HFFc6 (cell line): ENCODE measurements around the gene APOC3. TPM values are rescaled to one million over a fixed set of nuclear protein-coding genes. Genes with fewer than 3 reads are reported as not detected.
A peak's percentile ranks its signal among the peaks of the same experiment; 100 is the strongest.

Experiments used
- DNase-seq: peaks from one replicate; pipeline ENCODE4 v3.0.0-alpha.2; 2018
- H3K27ac Mint-ChIP-seq: 2 replicates; pipeline ENCODE4 v1.8.0; 2020; ENCODE audit warnings: mild to moderate bottlenecking, mixed read lengths
- H3K27me3 Mint-ChIP-seq: 2 replicates; pipeline ENCODE4 v1.8.0; 2021; ENCODE audit warnings: mild to moderate bottlenecking, moderate library complexity, mixed read lengths; ENCODE audit not compliant: insufficient read depth
- H3K36me3 Mint-ChIP-seq: 2 replicates; pipeline ENCODE4 v1.8.0; 2021; ENCODE audit warnings: low read depth, mixed read lengths
- H3K4me1 Mint-ChIP-seq: 2 replicates; pipeline ENCODE4 v1.8.0; 2020; ENCODE audit warnings: low read depth, mixed read lengths
- H3K4me3 Mint-ChIP-seq: 2 replicates; pipeline ENCODE4 v1.8.0; 2020; ENCODE audit warnings: mild to moderate bottlenecking, moderate library complexity, mixed read lengths
- H3K9me3 Mint-ChIP-seq: 2 replicates; pipeline ENCODE4 v1.8.0; 2020; ENCODE audit warnings: mild to moderate bottlenecking, mixed read lengths
- CTCF ChIP-seq: fragments of 200-600 bp; sonication (generic); IDR thresholded peaks from 2 replicates; pipeline ENCODE4 v1.5.0; 2021; ENCODE audit warnings: antibody characterized with exemption, mild to moderate bottlenecking
- total RNA-seq, 6 experiments: library from RNA; stranded (reverse); fragmentation: NEBNext Ultra II Directional; extraction: Animal tissue kit (Norgen Biotek cat#: 25700); gene quantifications; 2 replicates in 1 of 6; 3 replicates in 5 of 6; pipeline ENCODE4 v1.2.3, GENCODE V29; 2021

Gene APOC3
- total RNA-seq, 6 experiments from 2014 or later, result not detected

- Mint-ChIP-seq H3K9me3 (no peaks in the 10 kb centered on the region), H3K4me1 (peaks cover 42% of the 10 kb centered on the region), H3K4me3 (no peak within 1 kb of the TSS; the same call in 1 of the 2 replicates), H3K27me3 (peaks cover 1% of the 10 kb centered on the region; the same call in 1 of the 2 replicates), H3K36me3 (peaks cover 6% of the 10 kb centered on the region), H3K27ac (no peak within 1 kb of the TSS)
- TF ChIP-seq CTCF, result no peak
- no peak for DNase-seq
Observed at GRCh38 chr11:116791813-116792143, 37.9 kb upstream of the APOC3 start, which contains the start of gene APOA5. Gene APOA5 (minus strand): TSS chr11:116791879. CDS start chr11:116791860, 19 bp downstream.

- no peak for DNase-seq
- Mint-ChIP-seq H3K27ac (no peak overlapping the region), H3K4me3 (no peak overlapping the region), H3K27me3 (peaks cover 1% of the 10 kb centered on the region), H3K36me3 (peaks cover under 1% of the 10 kb centered on the region), H3K9me3 (no peaks in the 10 kb centered on the region), H3K4me1 (peaks cover 37% of the 10 kb centered on the region)
- TF ChIP-seq CTCF, result no peak
Observed at GRCh38 chr11:116792144-116792868, 37.4 kb upstream of the APOC3 start.

GRCh38 chr11:116792869-116793771, 36.6 kb upstream of the APOC3 start:
- Mint-ChIP-seq H3K27ac (peak overlapping the region; percentile 45), H3K4me1 (peaks cover 36% of the 10 kb centered on the region), H3K36me3 (no peaks in the 10 kb centered on the region), H3K4me3 (no peak overlapping the region), H3K27me3 (peaks cover 1% of the 10 kb centered on the region), H3K9me3 (no peaks in the 10 kb centered on the region)
- DNase-seq, result peak; percentile 79
- no peak for TF ChIP-seq CTCF

- H3K27me3 Mint-ChIP-seq, result peaks cover 1% of the 10 kb centered on the region
- no peaks in the 10 kb centered on the region for H3K9me3 Mint-ChIP-seq
- H3K4me1 Mint-ChIP-seq, result peaks cover 30% of the 10 kb centered on the region
- TF ChIP-seq CTCF, result no peak
- peak overlapping the region; percentile 45 for H3K27ac Mint-ChIP-seq
- no peak overlapping the region for H3K4me3 Mint-ChIP-seq
- DNase-seq, result no peak
- H3K36me3 Mint-ChIP-seq, result no peaks in the 10 kb centered on the region
Observed at GRCh38 chr11:116793772-116794097, 36.0 kb upstream of the APOC3 start.

- TF ChIP-seq CTCF, result no peak
- H3K27me3 Mint-ChIP-seq, result no peaks in the 10 kb centered on the region; the same call in none of the 2 replicates
- no peaks in the 10 kb centered on the region for H3K36me3 Mint-ChIP-seq
- DNase-seq, result no peak
- no peak overlapping the region for H3K27ac Mint-ChIP-seq
- no peak overlapping the region for H3K4me3 Mint-ChIP-seq
- H3K4me1 Mint-ChIP-seq, result peaks cover 29% of the 10 kb centered on the region
- no peaks in the 10 kb centered on the region for H3K9me3 Mint-ChIP-seq
Observed at GRCh38 chr11:116794851-116795250, 34.9 kb upstream of the APOC3 start.
